H9 (cell line): ENCODE data around the gene TNFSF4. TPM values are rescaled to one million over a fixed set of nuclear protein-coding genes. Genes with fewer than 3 reads are reported as not detected.

Source experiments
- DNase-seq: peaks from one replicate; pipeline ENCODE4 v3.0.0-alpha.2; 2017
- H2AFZ ChIP-seq: one replicate; pipeline ENCODE4 v1.6.1; 2013; ENCODE audit warnings: mild to moderate bottlenecking, low read length, control low read depth, moderate library complexity
- H2AK5ac ChIP-seq: 2 replicates; pipeline ENCODE4 v1.6.1; 2013; ENCODE audit warnings: low read length, control low read depth, mixed read lengths; ENCODE audit not compliant: insufficient read length
- H2BK120ac ChIP-seq: one replicate; pipeline ENCODE4 v1.6.1; 2013; ENCODE audit warnings: low read depth, mild to moderate bottlenecking, low read length, control low read depth, inconsistent platforms; ENCODE audit not compliant: poor library complexity, severe bottlenecking
- H2BK12ac ChIP-seq: 2 replicates; pipeline ENCODE4 v1.6.1; 2013; ENCODE audit warnings: low read length, control low read depth, mixed read lengths, low read depth; ENCODE audit not compliant: insufficient read length
- H2BK15ac ChIP-seq: 2 replicates; pipeline ENCODE4 v1.6.1; 2013; ENCODE audit warnings: low read depth, low read length, control low read depth
- H2BK20ac ChIP-seq: one replicate; pipeline ENCODE4 v1.6.1; 2013; ENCODE audit warnings: low read depth, mild to moderate bottlenecking, low read length, control low read depth, inconsistent platforms; ENCODE audit not compliant: poor library complexity, severe bottlenecking
- H2BK5ac ChIP-seq: 2 replicates; pipeline ENCODE4 v1.6.1; 2013; ENCODE audit warnings: low read length, control low read depth, mixed read lengths; ENCODE audit not compliant: insufficient read length
- H3K14ac ChIP-seq: 2 replicates; pipeline ENCODE4 v1.6.1; 2013; ENCODE audit warnings: low read length, control low read depth; ENCODE audit not compliant: insufficient read depth
- H3K18ac ChIP-seq: 2 replicates; pipeline ENCODE4 v1.6.1; 2013; ENCODE audit warnings: low read depth, mild to moderate bottlenecking, mixed read lengths, low read length, control low read depth; ENCODE audit not compliant: insufficient read length
- H3K23ac ChIP-seq: 2 replicates; pipeline ENCODE4 v1.6.1; 2013; ENCODE audit warnings: low read length, control low read depth, mixed read lengths, low read depth; ENCODE audit not compliant: insufficient read length
- H3K23me2 ChIP-seq: 2 replicates; pipeline ENCODE4 v1.6.1; 2013; ENCODE audit warnings: low read depth, mild to moderate bottlenecking, mixed read lengths, low read length, control low read depth; ENCODE audit not compliant: insufficient read length, poor library complexity, severe bottlenecking
- H3K27ac ChIP-seq: 2 replicates; pipeline ENCODE4 v1.5.1; 2013; ENCODE audit warnings: low read length, control low read depth, mixed read lengths, low read depth; ENCODE audit not compliant: insufficient read length
- H3K27me3 ChIP-seq: 2 replicates; pipeline ENCODE4 v1.6.1; 2013; ENCODE audit warnings: low read length, control low read depth, inconsistent platforms; ENCODE audit not compliant: insufficient read depth
- H3K4ac ChIP-seq: 2 replicates; pipeline ENCODE4 v1.6.1; 2013; ENCODE audit warnings: low read depth, mild to moderate bottlenecking, control low read depth, inconsistent platforms, low read length, moderate library complexity
- H3K4me1 ChIP-seq: 2 replicates; pipeline ENCODE4 v1.6.1; 2013; ENCODE audit warnings: low read length, control low read depth, inconsistent platforms; ENCODE audit not compliant: insufficient read depth
- H3K4me2 ChIP-seq: 2 replicates; pipeline ENCODE4 v1.6.1; 2013; ENCODE audit warnings: low read length, control low read depth, mixed read lengths; ENCODE audit not compliant: insufficient read length, insufficient read depth
- H3K56ac ChIP-seq: 2 replicates; pipeline ENCODE4 v1.6.1; 2013; ENCODE audit warnings: low read depth, mild to moderate bottlenecking, mixed read lengths, low read length, control low read depth; ENCODE audit not compliant: insufficient read length
- H3K79me1 ChIP-seq: 2 replicates; pipeline ENCODE4 v1.6.1; 2013; ENCODE audit warnings: low read depth, mild to moderate bottlenecking, moderate library complexity, low read length, control low read depth, inconsistent platforms; ENCODE audit not compliant: insufficient read depth, poor library complexity, severe bottlenecking
- H3K79me2 ChIP-seq: 2 replicates; pipeline ENCODE4 v1.6.1; 2013; ENCODE audit warnings: low read length, control low read depth, inconsistent platforms; ENCODE audit not compliant: insufficient read depth
- H3K9ac ChIP-seq: 2 replicates; pipeline ENCODE4 v1.6.1; 2013; ENCODE audit warnings: low read length, control low read depth, mixed read lengths; ENCODE audit not compliant: insufficient read length; ENCODE audit errors: extremely low read depth
- H3K9me3 ChIP-seq: one replicate; pipeline ENCODE4 v1.6.1; 2013; ENCODE audit warnings: low read depth, low read length, inconsistent platforms; ENCODE audit not compliant: control insufficient read depth
- H3T11ph ChIP-seq: one replicate; pipeline ENCODE4 v1.6.1; 2013; ENCODE audit warnings: mild to moderate bottlenecking, low read length, control low read depth, inconsistent platforms
- H4K20me1 ChIP-seq: one replicate; pipeline ENCODE4 v1.6.1; 2013; ENCODE audit not compliant: control insufficient read depth, insufficient read length, insufficient read depth
- H4K5ac ChIP-seq: 2 replicates; pipeline ENCODE4 v1.6.1; 2013; ENCODE audit warnings: low read depth, mild to moderate bottlenecking, mixed read lengths, low read length, control low read depth; ENCODE audit not compliant: insufficient read length
- H4K8ac ChIP-seq: replicated peaks from 2 replicates; pipeline ENCODE4 v1.6.1; 2013; ENCODE audit warnings: low read length, control low read depth, mixed read lengths, low read depth; ENCODE audit not compliant: insufficient read length
- H4K91ac ChIP-seq: 2 replicates; pipeline ENCODE4 v1.6.1; 2013; ENCODE audit warnings: low read depth, mild to moderate bottlenecking, moderate library complexity, mixed read lengths, low read length, control low read depth; ENCODE audit not compliant: insufficient read length
- H3K27ac Mint-ChIP-seq, 3 experiments: 2 replicates in 2 of 3; 3 replicates in 1 of 3; pipeline ENCODE4 v1.8.0; 2020 to 2021; ENCODE audit warnings: mixed read lengths in 3 of 3, mild to moderate bottlenecking in 1 of 3, moderate library complexity in 1 of 3
- H3K27me3 Mint-ChIP-seq: 2 replicates; pipeline ENCODE4 v1.8.0; 2021; ENCODE audit warnings: low read depth, mild to moderate bottlenecking, moderate library complexity, mixed read lengths
- H3K36me3 Mint-ChIP-seq, 3 experiments: 2 replicates in 2 of 3; 3 replicates in 1 of 3; pipeline ENCODE4 v1.8.0; 2020 to 2021; ENCODE audit warnings: low read depth in 3 of 3, mixed read lengths in 3 of 3; ENCODE audit not compliant: insufficient read depth in 1 of 3
- H3K4me1 Mint-ChIP-seq, 2 experiments: 2 replicates each; pipeline ENCODE4 v1.8.0; 2020; ENCODE audit warnings: mixed read lengths in 2 of 2
- H3K4me3 Mint-ChIP-seq, 2 experiments: 2 replicates in 1 of 2; 3 replicates in 1 of 2; pipeline ENCODE4 v1.8.0; 2020 to 2021; ENCODE audit warnings: mild to moderate bottlenecking in 2 of 2, mixed read lengths in 2 of 2, moderate library complexity in 1 of 2
- H3K9me3 Mint-ChIP-seq, 2 experiments: 2 replicates in 1 of 2; 3 replicates in 1 of 2; pipeline ENCODE4 v1.8.0; 2020; ENCODE audit warnings: mild to moderate bottlenecking in 2 of 2, mixed read lengths in 2 of 2, moderate library complexity in 1 of 2
- CTCF ChIP-seq: fragments of 200-600 bp; sonication (generic); conservative IDR thresholded peaks from 3 replicates; pipeline ENCODE4 v1.8.0; 2021; ENCODE audit warnings: antibody characterized with exemption, mild to moderate bottlenecking
- WGBS: extraction: QIAGEN DNeasy Blood & Tissue Kit; methylation state at CpG from one replicate; pipeline ENCODE4 v1.1.7; 2013; ENCODE audit warnings: missing lambda C conversion rate, low lambda C conversion rate, mixed read lengths; ENCODE audit not compliant: insufficient read length; ENCODE audit errors: extremely low coverage; 5-methylcytosine and 5-hydroxymethylcytosine counted together
- total RNA-seq: library from RNA; stranded (reverse); gene quantifications from 2 replicates; pipeline ENCODE4 v1.2.1, GENCODE V29; 2021

Gene TNFSF4
- total RNA-seq, 1 experiment from 2014 or later, result 0.28 TPM

GRCh38 chr1:173208868-173209267 is 1.7 kb upstream of the TNFSF4 start:
- no peak for TF ChIP-seq CTCF

More at GRCh38 chr1:173208868-173209267, 1.7 kb upstream of the TNFSF4 start:
- no peaks in the 10 kb centered on the region for H3K79me2 ChIP-seq
- no peak overlapping the region for H2BK120ac ChIP-seq
- H3K4me1 Mint-ChIP-seq, result peaks cover 10 to 14% of the 10 kb centered on the region in 2 experiments
- H2BK15ac ChIP-seq, result no peak overlapping the region
- no peak overlapping the region for H2BK20ac ChIP-seq
- no peak overlapping the region for H3K18ac ChIP-seq
- WGBS, result no CpG with 5 or more reads among the region's 4 CpGs
- no peak overlapping the region for H3K14ac ChIP-seq
- H3K9me3 Mint-ChIP-seq, result no peaks in the 10 kb centered on the region; a peak in 1 of 5 replicates
- H3T11ph ChIP-seq, result no peak overlapping the region
- no peak overlapping the region for H3K27ac ChIP-seq
- no peak overlapping the region for H4K91ac ChIP-seq
- H3K56ac ChIP-seq, result no peak overlapping the region
- H3K27me3 Mint-ChIP-seq, result peaks cover 79% of the 10 kb centered on the region
- H3K23me2 ChIP-seq, result no peaks in the 10 kb centered on the region
- H3K27me3 ChIP-seq, result peaks cover 14% of the 10 kb centered on the region; the same call in 1 of the 2 replicates
- H3K4ac ChIP-seq, result no peak overlapping the region
- H3K27ac Mint-ChIP-seq, result no peak overlapping the region
- no peak overlapping the region for H3K4me3 Mint-ChIP-seq
- H3K9me3 ChIP-seq, result no peaks in the 10 kb centered on the region
- no peak overlapping the region for H2BK5ac ChIP-seq
- no peaks in the 10 kb centered on the region for H3K79me1 ChIP-seq
- no peaks in the 10 kb centered on the region for H4K20me1 ChIP-seq
- H4K8ac ChIP-seq, result no peak overlapping the region
- no peak overlapping the region for H2AFZ ChIP-seq
- H3K4me2 ChIP-seq, result no peak overlapping the region
- H3K4me1 ChIP-seq, result no peaks in the 10 kb centered on the region
- H2BK12ac ChIP-seq, result no peak overlapping the region
- H3K23ac ChIP-seq, result no peak overlapping the region
- H4K5ac ChIP-seq, result no peak overlapping the region
- H2AK5ac ChIP-seq, result no peak overlapping the region
- no peak for DNase-seq
- H3K9ac ChIP-seq, result no peak overlapping the region
- no peaks in the 10 kb centered on the region for H3K36me3 Mint-ChIP-seq
